Measurements from ENCODE around the gene LMOD1.

DNA sequence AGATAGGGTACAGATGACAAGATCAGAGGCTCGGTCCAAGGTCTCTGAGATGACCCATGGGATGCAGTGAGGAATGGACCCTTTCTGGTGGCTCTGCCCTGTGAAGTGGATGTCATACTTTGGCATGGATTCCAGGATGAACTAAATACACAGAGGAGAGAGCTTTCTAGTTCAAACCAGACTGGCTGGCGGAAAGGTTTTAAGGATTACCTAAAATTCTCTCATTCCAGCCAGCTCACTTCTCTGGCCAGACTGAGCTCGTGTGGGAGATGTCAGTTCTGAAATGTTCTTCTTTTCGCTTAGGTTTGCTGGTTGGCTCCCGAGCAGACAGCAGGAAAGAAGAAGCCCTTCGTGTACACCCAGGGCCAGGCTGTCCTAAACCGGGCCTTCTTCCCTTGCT lies 42.3 kb upstream of the LMOD1 start:
- TF ChIP-seq POLR2A (IDR thresholded peaks at IDR 0.05; ENCODE audit: low read depth, low read length), result no peak
- no peak for TF ChIP-seq TAF1 (IDR thresholded peaks at IDR 0.05; ENCODE audit: borderline replicate concordance, low read depth, low read length)

Data from GM12892 (cell line).